ENCODE results near the gene RPIA. TPM values are rescaled to one million over a fixed set of nuclear protein-coding genes. Genes with fewer than 3 reads are reported as not detected.
"Not testable (repeated sequence)": the region's sequence is repeated elsewhere in the genome, so short reads cannot be mapped to it uniquely, and the experiment has no call there.

The RPIA gene
- polyA plus RNA-seq (ENCODE audit: insufficient read length in 3 of 3), result 10 to 100 TPM; 34.3 to 35.0 (median 34.9) TPM

DNA sequence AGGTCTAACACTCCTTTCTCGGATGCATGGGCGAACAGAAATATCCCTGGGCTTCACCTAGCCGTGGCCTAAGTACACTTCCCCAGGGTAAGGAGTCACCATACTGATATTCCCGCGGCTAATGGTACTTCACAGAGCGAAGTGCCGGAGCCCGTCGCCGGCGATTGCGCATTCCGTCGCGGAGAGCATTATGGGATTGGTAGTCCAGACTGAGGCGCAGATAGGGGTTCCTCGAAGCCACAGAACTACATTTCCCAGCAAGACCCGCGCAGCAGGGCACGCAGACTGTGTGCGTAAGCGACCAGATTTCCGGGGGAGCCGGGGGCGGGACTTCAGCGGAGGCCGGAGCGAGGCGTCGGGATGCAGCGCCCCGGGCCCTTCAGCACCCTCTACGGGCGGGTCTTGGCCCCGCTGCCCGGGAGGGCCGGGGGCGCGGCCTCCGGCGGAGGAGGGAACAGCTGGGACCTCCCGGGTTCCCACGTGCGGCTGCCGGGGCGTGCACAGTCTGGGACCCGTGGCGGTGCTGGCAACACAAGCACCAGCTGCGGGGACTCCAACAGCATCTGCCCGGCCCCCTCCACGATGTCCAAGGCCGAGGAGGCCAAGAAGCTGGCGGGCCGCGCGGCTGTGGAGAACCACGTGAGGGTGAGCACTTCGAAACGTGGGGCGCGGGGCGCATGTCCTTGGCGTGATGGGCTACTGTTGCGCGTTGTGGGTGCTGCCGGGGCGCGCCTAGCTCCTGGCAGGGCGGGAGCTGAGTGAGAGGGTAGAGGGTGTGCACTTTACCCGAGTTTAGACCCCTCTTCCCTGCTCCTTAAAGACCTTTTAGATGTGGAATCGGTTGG, at the start of gene RPIA:
Gene RPIA (plus strand): TSS at position 335 of the 845 bp plus-strand sequence. CDS start 26 bp downstream, at position 361.
- peak; percentile 95 to 96 (median 96) for DNase-seq (ENCODE audit: low read depth in 3 of 3, low spot score in 2 of 3)

DNA sequence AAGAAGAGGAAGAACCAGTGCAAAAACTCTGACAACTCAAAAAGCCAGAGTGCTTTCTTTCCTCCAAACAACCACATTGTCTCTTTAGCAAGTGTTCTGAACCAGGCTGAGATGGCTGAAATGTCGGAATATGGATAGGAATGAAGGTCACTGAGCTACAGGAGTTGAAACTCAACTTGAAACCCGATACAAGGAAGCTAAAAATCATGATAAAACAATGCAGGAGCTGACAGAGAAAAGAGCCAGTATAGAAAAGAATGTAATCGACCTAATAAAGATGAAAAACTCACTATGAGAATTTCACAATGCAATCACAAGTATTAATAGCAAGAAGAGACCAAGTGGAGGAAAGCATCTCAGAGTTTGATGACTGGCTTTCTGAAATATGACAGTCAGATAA, 49.2 kb upstream of the RPIA start:
- DNase-seq (ENCODE audit: low read depth in 3 of 3, low spot score in 2 of 3), result no peak

DNA sequence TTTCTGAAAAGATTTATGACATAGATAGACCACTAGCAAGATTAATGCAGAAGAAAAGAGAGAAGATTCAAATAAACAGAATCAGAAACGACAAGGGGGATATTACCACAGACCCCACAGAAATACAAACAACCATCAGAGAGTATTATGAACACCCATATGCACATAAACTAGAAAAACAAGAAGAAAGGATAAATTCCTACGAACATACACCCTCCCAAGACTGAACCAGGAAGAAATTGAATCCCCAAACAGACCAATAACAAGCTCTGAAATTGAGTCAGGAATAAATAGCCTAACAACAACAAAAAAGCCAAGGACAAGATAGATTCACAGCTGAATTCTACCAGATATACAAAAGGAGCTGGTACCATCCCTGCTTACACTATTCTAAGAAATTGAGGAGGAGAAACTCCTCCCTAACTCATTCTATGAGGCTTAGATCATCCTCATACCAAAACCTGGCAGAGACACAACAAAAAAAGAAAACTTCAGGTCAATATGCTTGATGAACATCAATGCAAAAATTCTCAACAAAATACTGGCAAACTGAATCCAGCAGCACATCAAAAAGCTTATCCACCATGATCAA, 46.1 kb upstream of the RPIA start:
- not testable (repeated sequence) for DNase-seq (ENCODE audit: low read depth in 3 of 3, low spot score in 2 of 3)

DNA sequence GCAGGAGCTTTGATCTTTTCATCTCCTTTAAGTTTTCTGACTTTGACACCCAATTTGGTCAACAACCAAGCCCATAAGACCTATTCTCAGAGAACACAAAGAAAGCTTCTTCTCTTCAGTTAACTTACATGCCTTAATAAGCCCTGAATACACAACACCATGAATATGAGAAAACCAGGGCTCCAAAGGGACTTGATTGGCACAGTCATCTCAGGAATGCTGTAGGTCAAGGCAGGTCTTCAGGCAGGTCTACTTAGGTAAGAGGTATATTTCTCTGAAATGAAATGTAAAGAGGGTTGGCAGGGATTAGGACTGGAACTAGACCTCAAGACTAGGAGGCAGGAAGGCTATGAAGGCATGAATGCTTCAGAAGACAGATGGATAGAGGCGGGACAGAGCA, 39.8 kb upstream of the RPIA start:
- no peak for DNase-seq (ENCODE audit: low read depth in 3 of 3, low spot score in 2 of 3)

DNA sequence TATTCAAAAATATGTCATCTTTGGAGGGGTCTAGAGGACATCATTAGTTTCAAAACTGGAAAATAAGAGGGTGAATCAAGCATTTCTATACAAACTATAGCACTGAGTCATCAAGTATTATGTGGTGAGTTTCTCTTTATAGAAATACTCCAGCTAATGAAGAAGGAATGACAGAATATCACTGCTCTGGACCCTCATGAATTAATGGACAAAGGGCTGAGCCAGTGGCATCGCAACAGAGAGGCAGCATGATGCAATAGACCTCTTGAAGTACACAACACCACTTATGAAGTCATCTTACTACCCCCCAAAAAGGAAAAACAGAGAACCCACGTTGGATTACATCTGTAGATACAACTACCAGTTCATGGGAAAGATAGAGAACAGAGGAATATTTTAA, 36.8 kb upstream of the RPIA start:
- DNase-seq (ENCODE audit: low read depth in 3 of 3, low spot score in 2 of 3), result no peak

DNA sequence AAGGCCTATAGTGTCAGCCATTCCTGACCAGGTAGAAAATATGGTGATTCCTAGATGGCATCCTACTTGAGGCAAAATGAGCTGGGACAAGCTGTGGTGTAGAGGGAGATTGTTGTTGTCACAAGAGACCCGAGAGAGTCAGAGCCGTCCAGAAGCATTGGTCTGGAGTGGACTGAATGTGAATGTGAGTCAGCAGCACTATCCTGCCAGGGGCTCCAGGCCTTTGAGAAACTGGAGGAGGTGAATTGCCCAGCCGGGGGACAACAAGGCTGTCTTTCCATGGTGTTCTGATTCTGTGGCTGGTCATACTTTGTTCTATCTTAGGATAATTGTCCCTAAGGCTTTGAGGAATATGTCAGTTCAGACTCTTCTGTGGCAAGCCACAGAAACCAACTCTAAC, 34.8 kb upstream of the RPIA start:
- no peak for DNase-seq (ENCODE audit: low read depth in 3 of 3, low spot score in 2 of 3)

DNA sequence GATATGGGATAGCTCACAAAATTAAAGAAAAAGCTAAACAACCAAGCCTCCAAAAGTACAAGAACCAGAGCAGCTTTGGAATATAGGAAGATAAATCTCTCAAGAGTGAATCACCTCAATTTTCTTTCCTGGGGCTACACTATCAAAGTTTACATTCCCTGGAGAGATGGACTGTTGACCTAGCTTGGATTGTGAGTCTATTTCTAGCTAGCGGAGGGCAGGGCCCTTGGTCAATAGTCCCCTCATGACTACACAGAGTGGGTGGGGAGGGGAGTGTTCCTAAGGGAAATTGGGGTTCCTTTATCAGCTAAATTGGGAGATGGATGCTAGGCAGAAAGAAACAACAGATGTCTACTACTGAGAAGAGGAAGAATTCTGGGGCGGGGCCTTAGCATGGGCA, 34.3 kb upstream of the RPIA start:
- no peak for DNase-seq (ENCODE audit: low read depth in 3 of 3, low spot score in 2 of 3)

DNA sequence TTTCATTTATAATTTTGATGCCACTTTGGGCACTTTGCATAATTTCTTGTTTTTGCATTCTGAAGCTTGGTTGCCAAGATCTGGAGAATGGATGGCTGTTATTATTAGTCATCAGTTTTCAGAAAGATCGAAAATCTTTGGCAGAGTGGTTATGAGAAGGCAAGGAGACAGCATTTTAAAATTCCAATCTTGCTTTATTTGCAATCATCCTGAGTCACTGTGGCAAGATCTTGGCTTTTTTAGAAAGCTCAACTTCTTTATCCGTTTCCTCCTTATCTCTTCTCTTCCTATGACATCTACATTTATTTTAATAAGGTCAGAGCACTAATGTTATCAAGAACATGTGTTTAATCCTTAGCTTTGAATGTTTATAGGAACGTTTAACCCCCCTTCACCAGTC, 33.1 kb upstream of the RPIA start:
- DNase-seq (ENCODE audit: low read depth in 3 of 3, low spot score in 2 of 3), result no peak

DNA sequence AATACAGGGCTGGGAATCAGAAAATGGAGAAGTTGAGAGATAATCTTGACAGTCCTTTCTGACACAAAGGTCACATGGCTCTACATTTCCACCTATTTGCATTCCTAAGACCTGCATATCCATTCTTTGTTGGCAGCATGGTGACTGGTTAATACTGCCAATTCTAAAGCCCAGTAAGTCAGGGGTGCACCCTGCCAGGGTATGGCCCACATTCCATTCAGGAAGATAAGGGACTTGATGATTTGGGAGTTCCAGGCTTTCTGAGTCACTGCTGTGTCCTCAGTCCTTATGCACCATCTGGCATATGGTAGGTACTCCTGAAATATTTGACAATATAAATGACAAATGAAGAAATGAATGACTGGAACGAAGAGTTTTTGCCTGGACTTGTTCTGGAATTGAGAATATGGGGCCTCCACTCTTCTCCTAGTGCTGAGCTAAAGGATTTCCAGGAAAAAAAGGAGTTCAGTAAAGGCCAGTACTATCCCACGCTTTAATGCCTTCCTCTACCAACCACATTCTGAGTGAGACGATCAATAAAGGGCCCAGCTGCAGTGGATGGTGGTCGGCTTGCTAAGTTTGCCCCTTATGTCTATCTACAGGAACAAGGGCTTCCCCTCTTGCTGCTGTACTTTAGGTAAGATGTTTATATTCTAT, 32.5 kb upstream of the RPIA start:
- DNase-seq (ENCODE audit: low read depth in 3 of 3, low spot score in 2 of 3), result no peak

DNA sequence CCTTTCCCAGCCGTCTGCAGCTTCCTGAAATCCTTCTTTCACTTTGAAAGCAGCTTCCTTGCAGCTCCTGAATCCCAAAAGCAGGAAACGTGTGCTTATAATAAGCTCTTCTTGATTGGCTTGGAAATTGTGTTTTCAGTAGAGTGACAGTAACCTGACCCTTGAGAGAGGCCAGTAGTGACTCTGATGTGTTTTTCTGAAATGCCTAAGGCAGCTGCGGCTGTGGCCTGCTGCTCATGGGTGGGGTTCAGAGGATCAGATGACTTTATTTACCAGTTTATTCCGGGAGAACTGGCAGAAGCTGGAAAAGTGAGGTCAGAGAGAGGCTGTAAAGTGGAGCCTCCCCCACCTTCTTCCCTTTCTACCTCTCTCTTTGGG, 31.9 kb upstream of the RPIA start:
- DNase-seq (ENCODE audit: low read depth in 3 of 3, low spot score in 2 of 3), result no peak

DNA sequence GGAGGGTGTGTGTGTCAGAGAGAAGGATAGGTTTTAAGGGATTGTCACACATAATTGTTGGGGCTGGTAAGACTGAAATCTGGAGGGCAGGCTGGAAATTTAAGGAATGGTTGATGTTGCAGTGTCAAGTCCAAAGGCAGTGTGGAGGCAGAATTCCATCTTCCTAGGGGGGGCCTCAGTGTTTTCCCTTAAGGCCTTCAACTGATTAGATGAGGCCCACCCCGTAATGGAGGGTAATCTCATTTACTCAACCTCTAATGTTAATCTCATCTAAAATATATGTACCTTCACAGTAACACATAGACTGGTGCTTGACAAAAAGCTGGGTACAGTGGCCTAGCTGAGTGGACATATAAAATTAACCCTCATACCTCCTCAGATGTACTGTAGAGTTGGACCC, 30.9 kb upstream of the RPIA start:
- DNase-seq (ENCODE audit: low read depth in 3 of 3, low spot score in 2 of 3), result no peak

DNA sequence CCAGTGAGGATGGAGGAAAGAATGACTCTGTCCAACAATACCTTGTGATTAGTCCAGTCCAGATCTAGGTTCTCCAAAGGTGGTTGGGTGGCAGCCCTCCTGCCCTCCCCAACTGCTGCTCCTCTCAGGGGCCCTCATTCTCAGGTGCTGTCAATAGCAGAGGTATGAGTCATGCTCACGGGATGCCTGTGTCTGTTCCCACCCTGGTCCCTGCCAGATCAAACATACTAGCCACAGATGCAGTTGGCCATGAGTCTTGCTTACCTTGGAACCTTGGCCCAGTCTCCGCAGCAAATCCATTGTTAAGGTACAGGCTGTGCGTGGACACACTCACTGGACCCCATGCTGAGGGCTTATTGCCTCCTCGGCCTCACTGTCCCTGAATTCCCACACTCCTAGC, 24.9 kb upstream of the RPIA start:
- no peak for DNase-seq (ENCODE audit: low read depth in 3 of 3, low spot score in 2 of 3)

DNA sequence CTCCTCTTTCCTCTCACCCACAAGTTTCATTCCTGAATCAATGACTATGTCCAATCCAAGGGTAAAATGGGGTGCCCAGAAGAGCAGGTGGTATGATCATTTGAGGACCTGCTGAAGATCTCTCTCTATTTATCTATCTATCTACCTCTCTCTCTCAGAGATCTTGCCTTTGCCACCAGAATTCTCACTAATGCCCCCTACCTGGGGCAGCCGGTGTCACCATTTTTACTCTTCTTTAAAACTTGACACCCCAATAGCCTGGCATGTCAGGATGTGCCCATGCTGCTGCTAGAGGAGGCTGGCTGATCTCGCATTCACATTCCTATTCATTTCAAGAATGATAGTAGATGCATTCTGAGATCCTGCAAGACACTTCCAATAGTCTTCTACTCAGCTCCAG, 24.3 kb upstream of the RPIA start:
- DNase-seq (ENCODE audit: low read depth in 3 of 3, low spot score in 2 of 3), result no peak

DNA sequence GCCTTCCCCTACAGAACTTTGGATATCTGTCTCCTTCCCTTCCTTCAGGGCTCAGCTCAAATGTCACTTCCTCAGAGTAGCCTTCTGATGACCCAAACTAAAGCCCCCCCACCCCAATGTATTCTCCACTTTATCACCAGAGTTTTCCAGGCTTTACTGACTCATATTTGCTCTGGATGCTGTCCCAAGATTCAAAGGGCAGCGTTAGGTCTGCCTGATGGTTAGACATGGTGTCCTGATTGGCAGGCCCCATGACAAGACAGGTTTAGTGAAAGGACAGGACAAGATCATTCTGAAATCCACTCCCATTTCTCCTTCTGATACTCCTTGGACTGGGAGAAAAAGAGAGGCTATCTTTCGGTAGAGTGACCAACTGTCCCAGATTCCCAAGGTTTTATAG, 22.6 kb upstream of the RPIA start:
- no peak for DNase-seq (ENCODE audit: low read depth in 3 of 3, low spot score in 2 of 3)

DNA sequence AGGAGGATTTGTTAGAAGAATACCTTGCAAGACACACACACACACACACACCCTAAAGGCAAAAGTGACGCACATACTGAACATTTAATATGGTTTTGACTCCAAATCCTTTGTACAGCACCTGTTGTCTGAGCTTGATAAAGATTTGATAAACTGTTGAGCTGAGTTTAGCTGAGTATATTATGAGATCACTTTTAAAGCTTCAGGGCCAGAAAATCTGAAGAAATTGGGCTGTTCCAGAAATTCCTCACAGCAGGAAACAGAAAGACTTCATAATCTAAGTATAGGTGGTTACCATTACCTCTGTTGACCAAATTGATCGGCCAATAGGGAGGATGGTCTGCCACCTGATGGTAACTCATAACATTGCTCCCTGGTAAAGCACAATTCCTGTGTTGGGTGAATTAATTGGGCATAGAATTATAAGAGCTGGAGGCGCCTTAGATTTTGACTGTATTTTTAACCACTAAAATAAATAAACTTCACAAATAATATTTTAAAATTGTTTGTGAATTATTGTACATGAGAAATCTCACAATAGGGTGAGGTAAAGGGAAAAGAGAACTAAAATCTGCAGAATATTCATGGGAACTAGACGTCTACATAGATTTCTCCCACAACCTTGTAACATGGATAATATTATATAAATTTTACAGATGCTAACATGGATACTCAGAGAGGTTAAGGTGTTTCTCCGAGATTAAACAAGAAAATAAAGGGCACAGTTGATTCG, 21.8 kb upstream of the RPIA start:
- peak in 1 of 3 donors; percentile 8 for DNase-seq (ENCODE audit: low read depth in 3 of 3, low spot score in 2 of 3)

DNA sequence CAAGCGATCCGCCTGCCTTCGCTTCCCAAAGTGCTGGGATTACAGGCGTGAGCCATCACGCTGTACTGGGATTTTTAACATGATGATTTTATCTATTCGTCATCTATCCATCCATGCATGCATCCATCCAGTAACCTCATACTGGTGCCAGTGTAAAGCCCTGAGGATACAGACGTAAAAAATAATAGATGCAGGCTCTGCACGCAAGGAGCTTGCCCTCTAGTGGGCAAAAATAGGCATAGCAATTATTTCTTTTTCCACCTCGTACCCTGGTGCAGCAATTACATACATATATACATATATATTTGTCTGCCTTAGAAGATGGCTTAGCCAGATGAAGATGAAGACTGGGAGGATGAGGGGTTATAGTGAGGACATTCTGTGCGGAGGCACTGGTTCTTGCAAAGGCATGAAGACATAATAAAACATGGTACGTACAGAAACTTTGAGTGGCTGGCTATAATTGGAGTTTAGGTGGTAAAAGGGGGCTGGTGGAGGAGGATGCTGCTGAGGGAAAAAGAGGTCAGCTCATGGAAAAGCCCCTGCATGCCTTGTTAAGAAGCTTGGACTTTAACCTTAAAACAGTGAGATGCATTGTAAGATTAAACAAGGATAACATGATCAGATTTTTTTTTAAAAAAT, 19.6 kb upstream of the RPIA start:
- DNase-seq (ENCODE audit: low read depth in 3 of 3, low spot score in 2 of 3), result peak in 1 of 3 donors; percentile 16

DNA sequence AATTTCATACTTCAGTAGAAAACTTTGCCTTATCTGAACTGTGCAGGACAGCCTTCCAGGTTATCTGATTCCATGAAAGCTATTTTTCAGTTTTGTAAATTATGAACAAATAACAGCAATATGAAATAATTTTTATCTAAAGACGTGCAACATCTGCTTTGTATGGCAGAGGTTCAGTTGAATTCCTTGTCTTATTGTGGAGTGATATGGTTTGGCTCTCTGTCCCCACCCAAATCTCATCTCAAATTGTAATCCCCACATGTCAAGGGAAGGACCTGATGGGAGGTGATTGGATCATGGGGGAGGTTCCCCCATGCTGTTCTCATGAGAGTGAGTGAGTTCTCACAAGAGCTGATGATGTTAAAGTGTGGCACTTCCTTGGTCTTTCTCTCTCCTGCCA, 18.1 kb upstream of the RPIA start:
- no peak for DNase-seq (ENCODE audit: low read depth in 3 of 3, low spot score in 2 of 3)

DNA sequence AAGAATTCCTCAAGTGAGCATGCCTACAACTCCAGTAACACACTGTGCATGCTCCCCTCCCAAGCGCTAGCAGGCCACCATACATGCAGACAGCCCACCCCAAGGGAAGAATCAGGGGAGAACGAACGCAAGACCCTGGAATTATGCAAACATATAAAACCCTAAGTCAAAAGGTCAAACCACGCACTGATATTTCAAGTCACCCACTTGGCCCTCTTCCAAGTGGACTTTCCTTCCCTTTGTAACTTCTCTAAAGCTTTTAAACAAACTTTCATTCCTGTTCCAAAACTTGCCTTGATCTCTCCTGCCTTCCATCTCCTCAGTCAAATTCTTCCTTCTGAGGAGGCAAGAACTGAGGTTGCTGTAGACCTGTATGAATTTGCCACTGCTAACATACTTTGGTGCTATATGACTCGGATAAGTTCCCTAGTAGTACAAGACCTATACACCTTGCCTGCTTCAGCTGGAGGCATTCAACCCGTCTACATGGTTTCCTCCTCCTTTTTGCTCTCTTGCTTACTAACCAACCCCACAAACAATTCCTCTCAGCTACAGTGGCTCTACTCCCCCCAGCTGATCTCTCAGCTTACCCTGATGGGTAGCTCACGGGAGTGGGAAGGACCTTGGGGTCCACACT, 11.1 kb upstream of the RPIA start:
- DNase-seq (ENCODE audit: low read depth in 3 of 3, low spot score in 2 of 3), result no peak

DNA sequence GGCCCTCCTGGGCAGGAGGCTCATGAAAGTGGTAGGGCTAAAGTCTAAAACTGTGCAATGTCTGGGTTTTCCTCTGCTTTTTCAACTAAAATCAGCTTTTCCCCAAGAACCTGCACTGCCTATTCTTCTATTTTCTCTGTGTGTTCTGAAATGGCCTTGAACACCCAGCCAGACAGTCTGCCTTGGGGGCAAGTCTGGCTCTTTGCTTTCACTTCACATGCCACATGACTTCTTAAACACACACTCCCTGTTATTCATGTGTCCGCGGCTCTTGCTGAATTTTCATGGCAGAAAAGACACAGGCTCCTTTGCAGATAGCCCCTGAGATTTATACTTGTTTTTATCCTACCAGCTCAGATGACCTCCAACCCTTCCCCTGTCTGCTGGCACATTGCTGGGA, 10.6 kb upstream of the RPIA start:
- no peak for DNase-seq (ENCODE audit: low read depth in 3 of 3, low spot score in 2 of 3)

All from right renal cortex interstitium (tissue), 3 donors.